Heart right ventricle (tissue), 16 donors: ENCODE data around the gene CIROP. TPM values are rescaled to one million over a fixed set of nuclear protein-coding genes. Genes with fewer than 3 reads are reported as not detected.

ENCODE experiments used
- ATAC-seq, 8 donors: fragments of 200-7000 bp; cut with Tn5 transposase; one replicate each; pipeline ENCODE4 v1.9.1; 2020; ENCODE audit warnings: mild to moderate bottlenecking in 8 of 8, moderate library complexity in 8 of 8, moderate number of reproducible peaks in 1 of 8
- DNase-seq, 2 donors: peaks; one replicate each; pipeline ENCODE4 v3.0.0-alpha.2; 2020
- H3K27ac ChIP-seq, 10 donors: fragments of 200-600 bp; sonication (generic) in 2 of 10; one replicate each; pipeline versions ENCODE4 v1.5.0 to v1.8.0; 2020 to 2022; ENCODE audit warnings: mild to moderate bottlenecking in 3 of 10
- H3K27me3 ChIP-seq, 7 donors: fragments of 200-600 bp; one replicate each; pipeline ENCODE4 v1.8.0; 2021 to 2022; ENCODE audit warnings: mild to moderate bottlenecking in 2 of 7
- H3K36me3 ChIP-seq, 9 donors: fragments of 200-600 bp; sonication (generic) in 1 of 9; one replicate each; pipeline versions ENCODE4 v1.5.0 to v1.8.0; 2020 to 2022; ENCODE audit warnings: mild to moderate bottlenecking in 2 of 9
- H3K4me1 ChIP-seq, 9 donors: fragments of 200-600 bp; sonication (generic) in 1 of 9; one replicate each; pipeline versions ENCODE4 v1.5.0 to v1.8.0; 2020 to 2022; ENCODE audit warnings: mild to moderate bottlenecking in 4 of 9
- H3K4me3 ChIP-seq, 10 donors: fragments of 200-600 bp; sonication (generic) in 2 of 10; one replicate each; pipeline versions ENCODE4 v1.5.0 to v1.8.0; 2020 to 2022; ENCODE audit warnings: mild to moderate bottlenecking in 7 of 10, moderate library complexity in 2 of 10
- H3K9me3 ChIP-seq, 11 donors: fragments of 200-600 bp in 10 of 11; sonication (generic) in 2 of 11; one replicate each; pipeline versions ENCODE4 v1.5.0 to v1.8.0; 2013 to 2022; ENCODE audit warnings: mild to moderate bottlenecking in 2 of 11, control low read depth in 1 of 11, moderate library complexity in 1 of 11
- WGBS, 2 donors: extraction: QIAGEN DNeasy Blood & Tissue Kit; methylation state at CpG; one replicate each; pipeline ENCODE4 v1.1.7; 2013; ENCODE audit warnings: inconsistent platforms in 1 of 2; 5-methylcytosine and 5-hydroxymethylcytosine counted together
- intact Hi-C, 10 donors: fragments of 100-400 bp; cut with DNase I; formaldehyde crosslinking; loops; one replicate each; pipeline versions ENCODE4 v1.11.1 to v1.14.2; 2022
- polyA plus RNA-seq, 2 donors: library from polyadenylated mRNA; stranded (reverse); fragments of 200-250 nt; gene quantifications; one replicate each; pipeline ENCODE4 v1.2.3, GENCODE V29; 2013
- total RNA-seq, 10 donors: library from RNA; stranded (reverse); fragmentation: NEBNext Ultra II Directional in 3 of 10; extraction: Animal tissue kit (Norgen Biotek cat#: 25700) in 3 of 10; gene quantifications; one replicate each; pipeline versions ENCODE4 v1.2.1 to v1.2.4, GENCODE V29; 2021 to 2023
- TF ChIP-seq, protein P1 (sequence below), 9 donors: fragments of 200-600 bp; sonication (generic) in 2 of 9; IDR thresholded peaks; one replicate each; pipeline versions ENCODE4 v1.5.0 to v1.8.0; 2021 to 2022; ENCODE audit warnings: antibody characterized with exemption in 9 of 9, mild to moderate bottlenecking in 5 of 9, moderate library complexity in 1 of 9
- donor health status: Arrhythmogenic right ventricular cardiomyopathy.
- donor health status: ischemic (EF 13 %, LVEDD 7.1; RV severe dilation, severe dysfunction).
- donor health status: healthy with polysubstance abuse.
- donor health status: DM: no; HTN: yes; CAD: no.
- donor health status: DM: no; HTN: no; CAD: no.
- donor health status: ischemic (EF 25% LVEDD 6.9; RV normal size, moderate dysfunction).
- donor health status: ischemic (EF 25% LVEDD 5.7; RV mildly dilated, moderate dysfunction).
- donor health status: healthy.
- donor health status: DM: yes; HTN: yes; CAD: no.
- donor health status: Ischemic cardiomyopathy.
- donor health status: ischemic (EF 35%, LVEDD 5.7; RV mildly dilated, moderate dysfunction).
- donor health status: nonischemic (EF 11% LVEDD 7.7; RV severe dilation, severe dysfunction).
- donor health status: DM: yes; HTN: yes; CAD: no.
- donor health status: PGD.
- donor health status: ischemic (EF 29% LVEDD 5.4; RV normal size, mild dysfunction).
- donor health status: nonischemic (EF 23%, LVEDD 6.1; RV moderate dilation, normal function).

The CIROP gene
- total and polyA plus RNA-seq, 12 donors, result not detected

DNA sequence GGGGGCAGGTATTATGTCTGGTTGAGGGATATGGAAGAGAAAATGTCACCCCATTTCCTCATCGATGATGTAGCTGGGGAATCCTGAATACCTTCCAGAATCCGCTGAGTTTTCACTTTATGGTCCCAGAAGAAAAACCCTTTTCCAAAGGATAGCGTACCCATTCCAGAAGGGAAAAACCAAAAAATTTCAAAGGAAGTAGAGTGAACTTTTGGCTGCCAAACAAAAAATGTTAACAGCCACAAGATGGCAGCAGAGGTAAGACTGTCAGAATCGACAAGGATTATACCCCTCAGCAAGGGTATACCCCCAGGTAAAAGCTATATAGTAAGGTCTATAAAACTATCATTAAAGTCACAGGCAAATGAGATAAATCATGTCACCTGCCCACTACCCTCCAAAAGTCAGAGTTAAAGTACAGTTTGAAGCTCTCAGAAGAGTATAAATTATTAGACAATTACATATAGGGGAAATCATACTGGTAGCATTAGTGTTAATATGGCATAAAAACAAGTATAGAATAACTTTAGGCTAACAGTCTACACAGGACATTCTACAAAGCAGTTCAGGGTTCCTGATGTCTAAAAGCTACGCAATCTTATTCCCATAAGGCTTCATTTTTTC is 27.9 kb downstream of the CIROP start:
- 61 to 66% methylated on average over 5 of the region's 5 CpGs for WGBS, 2 donors
- DNase-seq (no peak), ATAC-seq (peak in 2 of 8 donors; percentile 40 to 41)
- Histone ChIP-seq H3K4me1 (peaks cover 7 to 50% (median 26%) of the 10 kb centered on the region in 9 donors), H3K27ac (peak overlapping the region in 2 of 10 donors; percentile 1 to 82), H3K36me3 (peaks cover 0 to 100% (median 84%) of the 10 kb centered on the region in 9 donors), H3K4me3 (no peak overlapping the region), H3K9me3 (no peaks in the 10 kb centered on the region), H3K27me3 (no peaks in the 10 kb centered on the region)
- TF ChIP-seq, protein P1, sequence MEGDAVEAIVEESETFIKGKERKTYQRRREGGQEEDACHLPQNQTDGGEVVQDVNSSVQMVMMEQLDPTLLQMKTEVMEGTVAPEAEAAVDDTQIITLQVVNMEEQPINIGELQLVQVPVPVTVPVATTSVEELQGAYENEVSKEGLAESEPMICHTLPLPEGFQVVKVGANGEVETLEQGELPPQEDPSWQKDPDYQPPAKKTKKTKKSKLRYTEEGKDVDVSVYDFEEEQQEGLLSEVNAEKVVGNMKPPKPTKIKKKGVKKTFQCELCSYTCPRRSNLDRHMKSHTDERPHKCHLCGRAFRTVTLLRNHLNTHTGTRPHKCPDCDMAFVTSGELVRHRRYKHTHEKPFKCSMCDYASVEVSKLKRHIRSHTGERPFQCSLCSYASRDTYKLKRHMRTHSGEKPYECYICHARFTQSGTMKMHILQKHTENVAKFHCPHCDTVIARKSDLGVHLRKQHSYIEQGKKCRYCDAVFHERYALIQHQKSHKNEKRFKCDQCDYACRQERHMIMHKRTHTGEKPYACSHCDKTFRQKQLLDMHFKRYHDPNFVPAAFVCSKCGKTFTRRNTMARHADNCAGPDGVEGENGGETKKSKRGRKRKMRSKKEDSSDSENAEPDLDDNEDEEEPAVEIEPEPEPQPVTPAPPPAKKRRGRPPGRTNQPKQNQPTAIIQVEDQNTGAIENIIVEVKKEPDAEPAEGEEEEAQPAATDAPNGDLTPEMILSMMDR (IDR thresholded peaks at IDR 0.05), result peak; percentile 33 to 74 (median 68)
- intact Hi-C loops, result no loop called here

DNA sequence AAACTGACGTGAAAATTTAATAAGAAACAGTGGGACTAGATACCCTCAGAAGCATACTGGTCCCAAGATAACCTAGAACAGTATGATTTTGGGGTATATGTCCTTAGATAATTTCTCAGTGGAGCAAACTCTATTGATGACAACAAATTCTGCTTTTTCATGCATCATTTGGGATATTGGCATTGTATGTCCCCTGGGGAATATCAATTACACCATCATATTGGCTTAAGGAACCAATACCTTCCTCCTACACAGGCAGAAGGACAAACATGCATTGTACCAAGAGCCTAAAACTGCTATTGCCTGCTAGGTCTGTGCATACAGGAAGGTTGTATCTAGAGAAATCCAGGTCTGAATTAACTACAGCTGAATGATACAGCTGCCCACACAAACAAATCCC is 29.9 kb downstream of the CIROP start:
- no peak overlapping the region for H3K27ac ChIP-seq
- ATAC-seq (no peak), DNase-seq (no peak)
- intact Hi-C loops, result no loop called here
- H3K36me3 ChIP-seq, result peaks cover 0 to 81% (median 64%) of the 10 kb centered on the region in 9 donors
- TF ChIP-seq, protein P1 (IDR thresholded peaks at IDR 0.05), result no peak
- WGBS, 2 donors, result 96 to 97% methylated on average over 1 of the region's 1 CpG
- H3K9me3 ChIP-seq, result no peaks in the 10 kb centered on the region
- no peak overlapping the region for H3K4me3 ChIP-seq
- H3K4me1 ChIP-seq, result peaks cover 13 to 58% (median 41%) of the 10 kb centered on the region in 9 donors
- no peaks in the 10 kb centered on the region for H3K27me3 ChIP-seq

DNA sequence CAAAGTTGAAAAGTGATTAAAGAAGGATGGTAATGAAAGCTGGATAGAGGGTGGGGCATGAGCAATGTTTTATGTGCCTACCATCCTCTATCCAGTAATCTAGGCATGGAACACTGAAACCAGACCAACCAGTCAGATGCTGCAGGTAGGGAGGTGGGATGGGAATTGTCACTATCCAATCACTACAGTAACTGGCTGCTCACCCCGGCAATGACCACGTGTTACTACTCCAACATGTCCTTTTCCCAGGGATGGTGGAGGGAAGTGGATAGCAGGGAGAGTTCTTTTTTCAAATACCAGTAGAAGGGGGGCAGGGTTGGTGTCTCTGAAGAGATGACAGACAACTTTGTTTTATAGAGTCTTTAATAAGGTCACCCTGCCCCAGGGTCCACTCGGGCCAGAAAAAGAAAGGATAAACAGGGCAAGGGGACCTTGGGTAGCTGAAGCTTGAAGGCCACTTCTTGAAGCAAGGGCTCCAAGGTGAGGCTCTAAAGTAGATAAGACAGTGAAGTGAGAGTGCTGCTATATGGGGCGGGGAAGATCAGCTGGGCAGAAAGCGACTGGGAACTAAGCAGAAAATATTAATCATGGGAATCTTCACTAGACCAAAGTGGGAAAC is 32.8 kb downstream of the CIROP start:
- no peaks in the 10 kb centered on the region for H3K27me3 ChIP-seq
- peaks cover 0 to 79% (median 50%) of the 10 kb centered on the region in 9 donors for H3K36me3 ChIP-seq
- H3K9me3 ChIP-seq, result no peaks in the 10 kb centered on the region
- H3K4me1 ChIP-seq, result peaks cover 15 to 48% (median 44%) of the 10 kb centered on the region in 9 donors
- DNase-seq (no peak), ATAC-seq (peak in 6 of 8 donors; percentile 2 to 35 (median 14))
- TF ChIP-seq, protein P1 (IDR thresholded peaks at IDR 0.05), result no peak
- intact Hi-C loops, result loop anchor here in 2 of 10 donors (1.0 to 2.0 kb wide), 2 partner anchors 22 to 23 kb away; partner anchors contain the start of genes ACIN1 (in 1 of the 2) and C14orf119 (in 1 of the 2)
- WGBS, 2 donors, result 28 to 36% methylated on average over 5 of the region's 5 CpGs
- peak overlapping the region; percentile 37 to 88 (median 84) for H3K27ac ChIP-seq
- peak overlapping the region; percentile 46 to 70 (median 63) for H3K4me3 ChIP-seq

DNA sequence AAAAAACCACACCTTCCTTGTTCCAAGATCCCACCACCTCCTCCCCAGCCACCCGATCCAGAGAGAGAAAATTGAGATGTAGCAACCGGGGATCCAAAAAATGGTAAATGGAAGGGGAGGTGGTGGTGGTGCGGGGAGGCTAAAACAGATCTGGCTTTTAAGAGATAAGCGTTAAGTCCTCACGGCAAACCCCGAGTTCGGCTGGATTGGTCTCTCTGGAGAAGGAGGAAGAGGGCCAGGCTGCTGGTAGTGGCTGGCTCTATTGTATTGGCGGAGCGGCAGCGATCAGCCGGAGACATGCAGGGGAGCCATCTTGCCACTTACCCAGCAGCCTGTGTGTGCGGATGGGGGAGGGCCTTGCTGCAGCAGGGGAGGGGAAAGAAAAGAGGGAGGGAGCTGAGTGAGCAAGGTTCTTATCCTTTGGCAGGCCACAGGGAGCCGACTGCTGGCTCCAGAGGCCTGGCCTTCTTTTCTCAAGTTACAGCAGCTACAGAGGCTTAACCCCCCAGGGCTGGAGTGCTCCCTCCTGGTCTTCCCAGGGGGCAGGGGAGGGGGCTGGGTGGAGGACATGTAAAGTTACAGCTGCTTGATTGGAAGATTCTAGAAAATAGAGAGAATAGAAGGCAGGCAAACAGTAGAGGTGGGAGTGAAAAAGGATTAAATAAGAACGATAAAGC is 33.4 kb downstream of the CIROP start:
- H3K27me3 ChIP-seq, result no peaks in the 10 kb centered on the region
- DNase-seq, result peak; percentile 79 to 87
- TF ChIP-seq, protein P1 (IDR thresholded peaks at IDR 0.05), result no peak
- peaks cover 15 to 47% (median 42%) of the 10 kb centered on the region in 9 donors for H3K4me1 ChIP-seq
- peak; percentile 88 to 95 (median 94) for ATAC-seq
- H3K36me3 ChIP-seq, result peaks cover 0 to 79% (median 51%) of the 10 kb centered on the region in 9 donors
- H3K27ac ChIP-seq, result peak overlapping the region; percentile 37 to 88 (median 84)
- 1 to 2% methylated on average over 14 of the region's 14 CpGs for WGBS, 2 donors
- intact Hi-C loops, result loop anchor here in 2 of 10 donors (1.0 to 2.0 kb wide), 2 partner anchors 23 kb away; partner anchors contain the start of genes ACIN1 (in 1 of the 2) and C14orf119 (in 1 of the 2)
- H3K9me3 ChIP-seq, result no peaks in the 10 kb centered on the region
- H3K4me3 ChIP-seq, result peak overlapping the region; percentile 46 to 70 (median 63)
